ENCODE measurements around the gene CENPP. TPM values are rescaled to one million over a fixed set of nuclear protein-coding genes. Genes with fewer than 3 reads are reported as not detected.

Gene CENPP
- total RNA-seq, 2 experiments from 2014 or later = 21.8 to 23.5 TPM

- ChIA-PET POLR2A (no interaction called here), CTCF (no interaction called here)
- no peak for DNase-seq
- no peak overlapping the region for H3K27ac Mint-ChIP-seq
- H3K4me1 Mint-ChIP-seq (ENCODE audit: low read depth) = no peaks in the 10 kb centered on the region
- no peaks in the 10 kb centered on the region for H3K27me3 Mint-ChIP-seq
- no peak overlapping the region for H3K4me3 Mint-ChIP-seq
- H3K9me3 Mint-ChIP-seq = no peaks in the 10 kb centered on the region
- intact Hi-C loops (cut with micrococcal nuclease) = no loop called here
- peaks cover 42% of the 10 kb centered on the region for H3K36me3 Mint-ChIP-seq
Measured at GRCh38 chr9:92652461-92652860, 326.7 kb downstream of the CENPP start.

DNA sequence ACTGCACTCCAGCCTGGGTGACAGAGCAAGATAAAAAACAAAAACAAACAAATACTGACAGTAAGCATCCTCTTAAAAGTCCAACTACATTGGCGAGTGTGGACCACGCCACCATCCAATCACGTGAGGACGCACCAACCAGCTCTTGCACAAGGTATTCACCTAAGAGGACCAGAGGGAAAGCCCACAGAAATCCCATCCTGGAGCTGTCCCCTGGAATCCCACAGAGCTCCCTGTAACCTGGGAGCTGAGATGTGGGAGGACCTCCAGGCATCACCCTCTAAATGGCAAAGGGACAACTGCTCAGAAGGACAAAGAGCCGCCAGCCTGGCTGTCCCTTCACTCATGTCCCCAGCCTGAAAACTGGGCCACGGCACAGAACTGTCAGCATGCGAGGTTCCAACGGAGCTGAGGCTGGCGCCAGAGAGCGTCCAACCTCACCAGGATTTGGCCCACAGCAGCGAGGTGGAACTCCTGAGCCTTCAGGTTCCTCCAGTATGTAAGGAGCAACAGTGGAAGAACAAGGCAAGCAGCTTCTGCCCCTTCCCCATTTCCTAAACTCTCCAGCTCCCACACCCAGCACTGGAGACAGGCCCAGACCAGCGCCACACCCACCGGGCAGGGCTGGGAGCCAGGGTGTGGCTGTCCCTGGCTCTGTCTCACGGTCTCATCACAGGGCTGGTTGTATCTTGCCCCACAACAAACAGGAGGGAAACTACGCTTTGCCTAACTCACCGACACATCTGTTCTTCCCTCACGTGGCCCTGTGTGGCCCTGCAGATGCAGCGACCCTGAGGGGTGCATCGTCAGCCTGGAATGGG lies 328.9 kb downstream of the CENPP start:
- Mint-ChIP-seq H3K4me3 (no peak overlapping the region), H3K4me1 (ENCODE audit: low read depth) (no peaks in the 10 kb centered on the region), H3K9me3 (no peaks in the 10 kb centered on the region), H3K27ac (no peak overlapping the region), H3K27me3 (no peaks in the 10 kb centered on the region), H3K36me3 (peaks cover 30% of the 10 kb centered on the region)
- DNase-seq = no peak
- intact Hi-C loops (cut with micrococcal nuclease) = no loop called here
- ChIA-PET POLR2A (no interaction called here), CTCF (interaction anchor here (0.6 to 1.2 kb wide), 2 partner anchors 335 to 516 kb away, joined by 3 to 4 read pairs; no protein-coding TSS in a partner anchor)

GRCh38 chr9:92655366-92655765 lies 329.6 kb downstream of the CENPP start:
- ChIA-PET POLR2A (no interaction called here), CTCF (interaction anchor here (1.2 kb wide), 1 partner anchor 517 kb away, joined by 3 read pairs; no protein-coding TSS in a partner anchor)
- no peak overlapping the region for H3K4me3 Mint-ChIP-seq
- H3K4me1 Mint-ChIP-seq (ENCODE audit: low read depth) = no peaks in the 10 kb centered on the region
- intact Hi-C loops (cut with micrococcal nuclease) = no loop called here
- H3K27ac Mint-ChIP-seq = no peak overlapping the region
- no peaks in the 10 kb centered on the region for H3K9me3 Mint-ChIP-seq
- H3K27me3 Mint-ChIP-seq = no peaks in the 10 kb centered on the region
- DNase-seq = no peak
- H3K36me3 Mint-ChIP-seq = peaks cover 27% of the 10 kb centered on the region

- Mint-ChIP-seq H3K36me3 (peaks cover 22% of the 10 kb centered on the region), H3K4me1 (ENCODE audit: low read depth) (no peaks in the 10 kb centered on the region), H3K27ac (no peak overlapping the region), H3K9me3 (no peaks in the 10 kb centered on the region), H3K4me3 (no peak overlapping the region), H3K27me3 (no peaks in the 10 kb centered on the region)
- intact Hi-C loops (cut with micrococcal nuclease) = no loop called here
- POLR2A ChIA-PET = no interaction called here
- CTCF ChIA-PET = interaction anchor here (1.2 kb wide), 1 partner anchor 518 kb away, joined by 3 read pairs; no protein-coding TSS in a partner anchor
- no peak for DNase-seq
Measured at GRCh38 chr9:92655896-92656536, 330.3 kb downstream of the CENPP start.

- DNase-seq = no peak
- intact Hi-C loops (cut with micrococcal nuclease) = no loop called here
- peaks cover 22% of the 10 kb centered on the region for H3K36me3 Mint-ChIP-seq
Measured at GRCh38 chr9:92656537-92656925, 330.8 kb downstream of the CENPP start.

GRCh38 chr9:92657296-92658094 lies 331.7 kb downstream of the CENPP start:
- POLR2A ChIA-PET = no interaction called here

More at GRCh38 chr9:92656537-92656925, 330.8 kb downstream of the CENPP start:
- ChIA-PET CTCF (no interaction called here), POLR2A (no interaction called here)
- Mint-ChIP-seq H3K4me3 (no peak overlapping the region), H3K9me3 (no peaks in the 10 kb centered on the region), H3K4me1 (ENCODE audit: low read depth) (peaks cover 1% of the 10 kb centered on the region), H3K27ac (no peak overlapping the region), H3K27me3 (no peaks in the 10 kb centered on the region)

GRCh38 chr9:92658176-92658575 lies 332.4 kb downstream of the CENPP start:
- Mint-ChIP-seq H3K4me1 (ENCODE audit: low read depth) (peaks cover 4% of the 10 kb centered on the region), H3K4me3 (no peak overlapping the region), H3K27me3 (no peaks in the 10 kb centered on the region), H3K27ac (no peak overlapping the region), H3K9me3 (no peaks in the 10 kb centered on the region), H3K36me3 (peaks cover 21% of the 10 kb centered on the region)
- ChIA-PET POLR2A (no interaction called here), CTCF (no interaction called here)
- intact Hi-C loops (cut with micrococcal nuclease) = no loop called here
- DNase-seq = no peak

More at GRCh38 chr9:92657296-92658094, 331.7 kb downstream of the CENPP start:
- DNase-seq = no peak
- Mint-ChIP-seq H3K27me3 (no peaks in the 10 kb centered on the region), H3K27ac (no peak overlapping the region), H3K36me3 (peaks cover 25% of the 10 kb centered on the region), H3K4me3 (no peak overlapping the region), H3K9me3 (no peaks in the 10 kb centered on the region), H3K4me1 (ENCODE audit: low read depth) (peaks cover 4% of the 10 kb centered on the region)
- CTCF ChIA-PET = no interaction called here
- intact Hi-C loops (cut with micrococcal nuclease) = no loop called here

GRCh38 chr9:92658611-92659010 lies 332.9 kb downstream of the CENPP start:
- H3K27me3 Mint-ChIP-seq = no peaks in the 10 kb centered on the region
- CTCF ChIA-PET = no interaction called here
- no peaks in the 10 kb centered on the region for H3K9me3 Mint-ChIP-seq
- POLR2A ChIA-PET = no interaction called here
- H3K4me1 Mint-ChIP-seq (ENCODE audit: low read depth) = peaks cover 6% of the 10 kb centered on the region
- no peak overlapping the region for H3K4me3 Mint-ChIP-seq
- peaks cover 22% of the 10 kb centered on the region for H3K36me3 Mint-ChIP-seq
- H3K27ac Mint-ChIP-seq = no peak overlapping the region
- no peak for DNase-seq
- intact Hi-C loops (cut with micrococcal nuclease) = no loop called here

DNA sequence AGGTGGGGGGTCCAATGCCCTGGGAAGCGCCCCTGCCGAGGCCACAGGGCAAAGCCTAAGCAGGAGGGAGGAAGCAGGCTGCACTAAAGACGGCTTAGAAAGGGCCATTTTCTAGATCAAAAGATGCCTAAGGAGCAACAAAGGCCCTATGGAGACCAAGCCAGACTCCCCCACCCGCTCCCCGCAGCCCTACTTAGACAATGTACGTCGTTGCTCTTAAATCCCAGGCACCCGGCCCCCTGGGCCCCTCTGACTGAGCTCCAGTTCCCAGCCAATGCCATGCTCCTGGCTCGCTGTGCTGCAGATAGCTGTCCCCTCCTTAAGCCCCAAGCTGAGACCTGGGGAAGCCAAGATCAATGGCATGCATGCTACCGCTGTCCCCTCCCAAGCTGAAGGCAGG lies 333.8 kb downstream of the CENPP start:
- H3K4me1 Mint-ChIP-seq (ENCODE audit: low read depth) = peaks cover 8% of the 10 kb centered on the region
- no peak for DNase-seq
- H3K36me3 Mint-ChIP-seq = peaks cover 23% of the 10 kb centered on the region
- POLR2A ChIA-PET = no interaction called here
- CTCF ChIA-PET = no interaction called here
- H3K4me3 Mint-ChIP-seq = no peak overlapping the region
- H3K27me3 Mint-ChIP-seq = no peaks in the 10 kb centered on the region
- intact Hi-C loops (cut with micrococcal nuclease) = no loop called here
- H3K27ac Mint-ChIP-seq = no peak overlapping the region
- H3K9me3 Mint-ChIP-seq = no peaks in the 10 kb centered on the region

DNA sequence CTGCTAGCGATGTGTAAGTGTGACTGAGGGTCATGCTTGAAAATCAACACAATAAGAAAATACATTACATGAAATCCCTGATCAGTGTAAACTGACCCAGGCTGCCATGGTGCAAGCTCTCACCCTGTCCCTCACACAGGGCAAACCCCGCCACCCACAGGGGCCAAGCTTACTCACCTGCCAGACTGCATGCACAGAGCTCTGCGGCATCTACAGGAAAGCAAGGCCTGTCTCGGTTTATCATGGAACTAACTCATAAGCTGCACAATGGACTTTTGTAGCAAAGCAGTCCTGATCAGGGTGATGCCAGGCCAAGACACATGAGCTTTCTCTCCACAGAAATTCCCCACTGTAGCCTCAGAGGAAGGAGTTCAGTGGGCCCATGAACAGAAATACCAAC lies 334.5 kb downstream of the CENPP start:
- no peak for DNase-seq
- CTCF ChIA-PET = no interaction called here
- Mint-ChIP-seq H3K4me3 (no peak overlapping the region), H3K4me1 (ENCODE audit: low read depth) (peaks cover 14% of the 10 kb centered on the region), H3K36me3 (peaks cover 20% of the 10 kb centered on the region), H3K27ac (no peak overlapping the region), H3K9me3 (no peaks in the 10 kb centered on the region), H3K27me3 (no peaks in the 10 kb centered on the region)
- POLR2A ChIA-PET = no interaction called here
- intact Hi-C loops (cut with micrococcal nuclease) = no loop called here

GRCh38 chr9:92661127-92661526 lies 335.4 kb downstream of the CENPP start:
- no peak for DNase-seq
- Mint-ChIP-seq H3K27ac (no peak overlapping the region), H3K36me3 (peaks cover 17% of the 10 kb centered on the region), H3K4me1 (ENCODE audit: low read depth) (peaks cover 19% of the 10 kb centered on the region), H3K4me3 (no peak overlapping the region), H3K27me3 (no peaks in the 10 kb centered on the region), H3K9me3 (no peaks in the 10 kb centered on the region)
- intact Hi-C loops (cut with micrococcal nuclease) = no loop called here
- ChIA-PET CTCF (no interaction called here), POLR2A (no interaction called here)

GRCh38 chr9:92661743-92662142 lies 336.0 kb downstream of the CENPP start:
- Mint-ChIP-seq H3K27ac (no peak overlapping the region), H3K9me3 (no peaks in the 10 kb centered on the region), H3K4me1 (ENCODE audit: low read depth) (peaks cover 22% of the 10 kb centered on the region), H3K36me3 (peaks cover 14% of the 10 kb centered on the region), H3K27me3 (no peaks in the 10 kb centered on the region), H3K4me3 (no peak overlapping the region)
- no peak for DNase-seq
- intact Hi-C loops (cut with micrococcal nuclease) = no loop called here
- POLR2A ChIA-PET = no interaction called here
- CTCF ChIA-PET = no interaction called here

Data from activated CD4-positive, alpha-beta memory T cell treated with anti-CD3 and anti-CD28 coated beads for 36 hours (primary cell).